GM10248 (cell line): ENCODE results near the gene NUDT7.

Source experiments
- CTCF ChIA-PET: fragments of 300-600 bp; sonication (Branson Sonifier 250); formaldehyde crosslinking; extraction: SDS; loops from one replicate; lab custom pipeline; 2021; ENCODE audit warnings: antibody characterized with exemption; lab: Yijun Ruan, JAX
- POLR2A ChIA-PET: fragments of 350-650 bp; sonication (Branson Sonifier 250); formaldehyde crosslinking; extraction: SDS; loops from one replicate; lab custom pipeline; 2020; ENCODE audit warnings: antibody characterized with exemption; lab: Yijun Ruan, JAX
- DNase-seq: peaks from one replicate; pipeline ENCODE4 v3.0.0; 2012; ENCODE audit errors: extremely low spot score
- TF ChIP-seq, protein P1 (sequence below): IDR thresholded peaks from 2 replicates; pipeline ENCODE4 v1.5.1; 2012; ENCODE audit warnings: mild to moderate bottlenecking, low read depth; ENCODE audit errors: extremely low read depth, missing control alignments, control extremely low read depth

NUDT7 gene

DNA sequence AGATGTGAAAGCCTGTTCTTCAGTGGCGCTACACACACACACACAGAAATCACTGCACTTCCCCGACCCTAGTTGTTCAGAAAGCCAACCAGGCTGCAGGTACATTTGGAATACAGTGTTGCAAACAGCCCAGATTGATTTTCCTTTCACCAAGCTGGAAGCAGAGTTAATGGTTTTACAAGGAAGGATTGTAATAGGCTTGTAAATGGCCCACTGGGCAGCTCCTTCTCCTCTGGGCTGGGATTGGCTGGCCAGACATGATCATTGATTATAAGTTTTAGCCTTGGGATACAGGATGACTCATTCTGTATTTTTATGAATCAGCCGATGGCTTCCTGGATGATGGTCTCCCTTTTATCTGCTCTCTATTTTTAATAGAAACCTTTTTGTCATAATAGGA lies 68.6 kb downstream of the NUDT7 start:
- TF ChIP-seq, protein P1, sequence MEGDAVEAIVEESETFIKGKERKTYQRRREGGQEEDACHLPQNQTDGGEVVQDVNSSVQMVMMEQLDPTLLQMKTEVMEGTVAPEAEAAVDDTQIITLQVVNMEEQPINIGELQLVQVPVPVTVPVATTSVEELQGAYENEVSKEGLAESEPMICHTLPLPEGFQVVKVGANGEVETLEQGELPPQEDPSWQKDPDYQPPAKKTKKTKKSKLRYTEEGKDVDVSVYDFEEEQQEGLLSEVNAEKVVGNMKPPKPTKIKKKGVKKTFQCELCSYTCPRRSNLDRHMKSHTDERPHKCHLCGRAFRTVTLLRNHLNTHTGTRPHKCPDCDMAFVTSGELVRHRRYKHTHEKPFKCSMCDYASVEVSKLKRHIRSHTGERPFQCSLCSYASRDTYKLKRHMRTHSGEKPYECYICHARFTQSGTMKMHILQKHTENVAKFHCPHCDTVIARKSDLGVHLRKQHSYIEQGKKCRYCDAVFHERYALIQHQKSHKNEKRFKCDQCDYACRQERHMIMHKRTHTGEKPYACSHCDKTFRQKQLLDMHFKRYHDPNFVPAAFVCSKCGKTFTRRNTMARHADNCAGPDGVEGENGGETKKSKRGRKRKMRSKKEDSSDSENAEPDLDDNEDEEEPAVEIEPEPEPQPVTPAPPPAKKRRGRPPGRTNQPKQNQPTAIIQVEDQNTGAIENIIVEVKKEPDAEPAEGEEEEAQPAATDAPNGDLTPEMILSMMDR = no peak
- DNase-seq = no peak
- POLR2A ChIA-PET = no interaction called here
- CTCF ChIA-PET = no interaction called here
